Stimulated activated naive CD4-positive, alpha-beta T cell (primary cell): ENCODE results near the gene SON.
A peak's percentile ranks its signal among the peaks of the same experiment; 100 is the strongest.
"Not testable (repeated sequence)": the region's sequence is repeated elsewhere in the genome, so short reads cannot be mapped to it uniquely, and the experiment has no call there.

Source experiments
- DNase-seq, 6 experiments: peaks; one replicate each; lab custom pipeline; 2025; lab: John Stamatoyannopoulos, UW

The SON gene

GRCh38 chr21:33569991-33570390 lies 27.2 kb downstream of the SON start:
- DNase-seq, result no peak

- DNase-seq, result no peak
Measured at GRCh38 chr21:33572350-33572749, 29.5 kb downstream of the SON start.

GRCh38 chr21:33576741-33577141 lies 33.9 kb downstream of the SON start:
- DNase-seq, result not testable (repeated sequence)

GRCh38 chr21:33578214-33578613 lies 35.4 kb downstream of the SON start:
- no peak for DNase-seq

GRCh38 chr21:33578959-33579542 lies 36.2 kb downstream of the SON start:
- DNase-seq, result no peak

GRCh38 chr21:33584455-33584854 lies 41.6 kb downstream of the SON start:
- DNase-seq, result no peak

- DNase-seq, result no peak
Measured at GRCh38 chr21:33586927-33587326, 44.1 kb downstream of the SON start.

GRCh38 chr21:33587792-33588484 lies 45.1 kb downstream of the SON start:
- peak in 2 of 6 experiments; percentile 24 to 33 for DNase-seq

GRCh38 chr21:33588485-33589335 lies 45.9 kb downstream of the SON start, which contains the start of gene DONSON:
DONSON (minus strand) TSS chr21:33588684; CDS start chr21:33588641, 43 bp downstream.
- DNase-seq, result peak; percentile 76 to 92 (median 84)

GRCh38 chr21:33598051-33598450 lies 55.2 kb downstream of the SON start:
- DNase-seq, result no peak

GRCh38 chr21:33608559-33608958 lies 65.7 kb downstream of the SON start:
- no peak for DNase-seq

- no peak for DNase-seq
Measured at GRCh38 chr21:33611006-33611744, 68.3 kb downstream of the SON start.

- not testable (repeated sequence) for DNase-seq
Measured at GRCh38 chr21:33617565-33617964, 74.7 kb downstream of the SON start.

- DNase-seq, result no peak
Measured at GRCh38 chr21:33618407-33618806, 75.6 kb downstream of the SON start.

- no peak for DNase-seq
Measured at GRCh38 chr21:33619726-33620125, 76.9 kb downstream of the SON start.

GRCh38 chr21:33622253-33622652 lies 79.4 kb downstream of the SON start:
- DNase-seq, result no peak

- DNase-seq, result not testable (repeated sequence)
Measured at GRCh38 chr21:33626151-33626550, 83.3 kb downstream of the SON start.
